Gastroesophageal sphincter (tissue), 2 donors: ENCODE results near the gene CNGA4.

Source experiments
- EP300 ChIP-seq: sonication (generic); formaldehyde crosslinking; IDR thresholded peaks from one replicate; pipeline ENCODE4 v1.6.1; 2017; ENCODE audit warnings: antibody characterized with exemption, mild to moderate bottlenecking
- POLR2AphosphoS5 ChIP-seq: sonication (generic); formaldehyde crosslinking; IDR thresholded peaks from one replicate; pipeline ENCODE4 v1.6.1; 2017; ENCODE audit warnings: antibody characterized with exemption

DNA sequence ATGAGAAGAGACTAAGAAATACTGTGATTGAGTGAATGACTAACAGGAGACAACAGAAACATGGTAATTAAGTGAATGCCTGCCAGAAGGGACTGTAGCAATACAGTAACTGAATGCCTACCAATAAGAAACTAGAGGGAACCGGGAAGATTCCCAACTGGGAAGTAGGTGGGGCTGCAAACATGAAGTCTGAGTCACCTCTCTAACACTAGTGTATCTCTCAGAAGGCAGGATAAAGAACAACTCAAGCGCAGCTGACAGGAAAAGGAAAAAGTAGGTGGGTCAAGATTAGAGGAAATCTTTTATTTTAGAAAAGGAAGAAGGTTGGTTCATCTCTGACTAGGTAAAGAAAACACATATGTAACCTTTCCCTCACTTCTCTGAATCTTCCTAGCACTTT lies 19.5 kb upstream of the CNGA4 start:
- TF ChIP-seq POLR2AphosphoS5 (no peak), EP300 (no peak)
